GM21576 (cell line): ENCODE measurements around the gene ING5.
"Not testable (repeated sequence)": the region's sequence is repeated elsewhere in the genome, so short reads cannot be mapped to it uniquely, and the experiment has no call there.

Source experiments
- ATAC-seq: cut with Tn5 transposase; IDR thresholded peaks from one replicate; pipeline ENCODE4 v1.9.1; 2021; ENCODE audit warnings: mild to moderate bottlenecking, moderate library complexity; ENCODE audit not compliant: unreplicated experiment

ING5 gene

DNA sequence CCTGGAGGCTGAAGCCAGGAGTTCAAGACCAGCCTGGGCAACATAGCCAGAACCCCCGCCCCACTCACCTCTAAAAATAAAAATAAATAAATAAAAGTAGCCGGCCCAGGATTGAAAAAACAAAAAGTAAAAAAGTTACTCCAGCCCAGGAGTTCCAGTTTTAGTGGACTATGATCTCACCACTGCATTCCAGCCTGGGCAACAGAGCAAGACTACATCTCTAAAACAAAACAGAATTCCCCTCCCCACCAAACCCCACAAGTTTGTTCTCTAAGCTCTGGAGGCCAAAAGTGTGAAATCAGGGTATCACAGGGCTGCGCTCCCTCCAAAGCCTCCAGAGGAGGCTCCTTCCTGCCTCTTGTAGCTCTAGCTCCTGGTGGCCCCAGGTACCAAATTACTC, 34.3 kb downstream of the ING5 start:
- no peak for ATAC-seq

DNA sequence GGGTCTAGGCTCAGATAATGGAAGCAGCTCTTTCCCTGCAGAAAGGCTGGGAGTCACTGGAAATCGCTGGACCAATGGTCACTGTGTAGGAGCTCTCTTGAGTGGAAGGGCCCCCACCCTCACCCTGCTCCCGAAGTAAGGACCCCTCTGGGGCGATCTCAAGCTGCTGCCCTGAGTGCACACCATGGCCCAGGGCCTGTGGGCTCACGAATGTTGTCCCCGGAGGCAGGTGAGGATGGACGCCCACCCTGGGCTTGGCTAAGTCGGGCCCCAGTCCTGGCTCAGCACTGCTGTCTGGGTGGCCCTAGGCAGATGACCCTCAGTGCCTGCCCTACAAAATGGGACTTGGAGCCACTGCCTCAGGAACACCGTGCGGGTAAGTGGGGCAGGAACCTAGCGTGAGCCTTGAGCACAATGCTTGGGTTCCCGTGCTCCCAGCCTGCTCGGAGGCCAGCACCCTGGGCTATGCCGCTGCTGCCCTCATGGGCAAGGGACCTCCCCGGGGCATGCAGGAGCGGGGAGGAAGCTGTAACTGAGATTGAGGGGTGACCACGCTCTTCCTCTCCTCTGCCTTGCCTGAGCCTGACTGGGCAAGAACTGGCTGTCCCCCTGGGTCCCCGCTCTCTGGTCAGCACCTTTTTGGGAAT, 36.3 kb downstream of the ING5 start:
- ATAC-seq: no peak

DNA sequence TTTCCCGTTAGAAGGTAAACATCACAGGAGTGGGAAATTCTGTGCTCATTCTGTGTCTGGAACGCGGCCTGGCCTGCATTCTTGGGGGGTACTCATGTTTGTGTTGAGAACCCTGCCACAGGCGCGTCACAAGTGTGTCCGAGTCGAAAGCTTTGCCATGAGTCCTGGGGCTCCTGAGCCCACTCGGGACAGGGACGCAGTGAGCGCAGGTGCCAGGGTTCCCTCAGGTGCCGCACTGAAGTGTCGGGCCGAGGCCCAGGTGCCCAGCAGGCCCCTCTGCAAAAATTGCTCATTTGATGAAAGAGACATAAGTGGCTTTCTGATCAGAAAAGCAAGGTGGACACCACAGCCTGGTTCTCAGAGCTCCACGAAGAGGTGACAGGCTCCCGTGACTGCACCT, 37.3 kb downstream of the ING5 start:
- ATAC-seq: no peak

DNA sequence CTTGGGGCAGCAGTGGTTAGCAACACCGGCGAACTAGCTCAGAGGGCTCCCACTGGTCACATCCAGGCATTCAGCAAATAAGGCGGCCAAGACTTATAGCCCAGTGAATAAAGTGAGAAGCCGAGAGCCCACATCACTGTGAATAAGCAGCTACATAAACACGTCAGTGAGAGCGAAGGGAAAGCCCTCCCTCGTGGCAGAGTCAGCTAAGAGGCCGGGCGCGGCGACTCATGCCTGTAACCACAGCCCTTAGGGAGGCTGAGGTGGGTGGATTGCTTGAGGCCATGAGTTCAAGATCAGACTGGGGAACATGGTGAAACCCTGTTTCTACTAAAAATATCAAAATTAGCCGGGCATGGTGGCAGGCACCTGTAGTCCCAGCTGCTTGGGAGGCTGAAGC, 37.8 kb downstream of the ING5 start:
- ATAC-seq: no peak

DNA sequence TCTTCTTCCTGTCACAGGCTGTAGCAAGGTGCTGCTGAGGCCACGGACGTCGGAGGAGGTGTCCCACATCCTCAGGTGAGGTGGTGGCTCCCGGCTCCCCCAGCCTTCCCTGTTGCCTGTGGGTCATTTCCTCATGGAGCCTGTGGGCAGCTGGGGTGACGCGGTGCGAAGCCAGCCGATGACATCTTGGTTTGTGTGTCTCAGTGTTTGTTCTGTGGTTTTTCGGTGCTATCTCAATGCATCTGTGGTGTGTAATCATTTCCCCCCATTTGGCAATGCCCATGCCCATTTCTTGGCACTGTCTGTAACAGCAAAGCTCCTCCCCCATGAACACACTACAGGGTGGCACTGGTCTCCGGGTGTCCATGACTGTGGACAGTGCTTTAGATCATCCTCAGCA, 39.2 kb downstream of the ING5 start:
- no peak for ATAC-seq

DNA sequence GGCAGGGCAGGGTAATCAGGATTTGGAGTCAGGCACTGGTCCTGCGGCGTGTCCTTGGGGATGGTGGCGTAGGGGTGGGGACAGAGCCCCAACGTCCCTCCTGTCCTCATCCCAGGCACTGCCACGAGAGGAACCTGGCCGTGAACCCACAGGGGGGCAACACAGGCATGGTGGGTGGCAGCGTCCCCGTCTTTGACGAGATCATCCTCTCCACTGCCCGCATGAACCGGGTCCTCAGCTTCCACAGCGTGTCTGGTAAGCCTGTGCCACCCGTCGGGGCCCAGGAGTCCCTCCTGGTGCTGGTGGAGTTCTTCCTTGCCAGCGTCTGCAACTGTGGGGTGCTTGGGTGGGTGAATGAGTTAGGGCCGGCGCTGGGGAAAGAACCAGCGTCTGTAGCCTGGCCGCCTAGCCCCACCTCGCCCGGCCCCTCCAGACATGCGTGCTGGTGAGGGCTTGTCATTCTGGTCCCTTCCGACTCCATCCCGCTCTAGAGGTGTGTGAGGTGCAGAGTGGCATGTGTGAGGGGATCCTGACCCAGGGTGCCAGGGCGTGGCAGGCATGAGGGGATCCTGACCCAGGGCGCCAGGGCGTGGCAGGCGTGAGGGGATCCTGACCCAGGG, 40.6 kb downstream of the ING5 start:
- no peak for ATAC-seq

DNA sequence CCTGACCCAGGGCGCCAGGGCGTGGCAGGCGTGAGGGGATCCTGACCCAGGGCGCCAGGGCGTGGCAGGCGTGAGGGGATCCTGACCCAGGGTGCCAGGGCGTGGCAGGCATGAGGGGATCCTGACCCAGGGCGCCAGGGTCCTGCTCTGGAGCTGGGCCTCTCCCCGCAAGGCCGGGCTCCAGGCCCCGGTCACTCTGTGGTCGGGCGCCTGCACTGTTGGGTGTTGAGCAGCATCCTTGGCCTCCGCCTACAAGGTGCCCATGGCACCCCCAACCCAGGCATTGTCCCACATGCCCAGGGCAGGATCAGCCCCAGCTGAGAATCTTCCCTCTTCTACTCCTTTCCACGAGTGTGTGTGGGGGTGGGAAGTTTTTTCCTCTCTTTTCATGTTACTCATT, 41.2 kb downstream of the ING5 start:
- not testable (repeated sequence) for ATAC-seq

DNA sequence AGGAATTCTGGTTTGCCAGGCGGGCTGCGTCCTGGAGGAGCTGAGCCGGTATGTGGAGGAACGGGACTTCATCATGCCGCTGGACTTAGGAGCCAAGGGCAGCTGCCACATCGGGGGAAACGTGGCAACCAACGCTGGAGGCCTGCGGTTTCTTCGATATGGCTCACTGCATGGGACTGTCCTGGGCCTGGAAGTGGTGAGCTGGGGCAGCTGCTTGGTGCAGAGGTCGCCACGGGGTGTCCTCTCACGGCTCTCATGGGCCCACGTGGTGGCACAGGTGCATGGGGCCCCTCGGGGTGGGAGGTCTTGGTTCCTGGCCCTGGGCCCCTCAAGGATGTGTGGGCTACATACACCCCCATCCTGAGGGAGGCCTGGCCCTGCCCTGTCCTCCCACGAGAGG, 41.8 kb downstream of the ING5 start:
- ATAC-seq: no peak

DNA sequence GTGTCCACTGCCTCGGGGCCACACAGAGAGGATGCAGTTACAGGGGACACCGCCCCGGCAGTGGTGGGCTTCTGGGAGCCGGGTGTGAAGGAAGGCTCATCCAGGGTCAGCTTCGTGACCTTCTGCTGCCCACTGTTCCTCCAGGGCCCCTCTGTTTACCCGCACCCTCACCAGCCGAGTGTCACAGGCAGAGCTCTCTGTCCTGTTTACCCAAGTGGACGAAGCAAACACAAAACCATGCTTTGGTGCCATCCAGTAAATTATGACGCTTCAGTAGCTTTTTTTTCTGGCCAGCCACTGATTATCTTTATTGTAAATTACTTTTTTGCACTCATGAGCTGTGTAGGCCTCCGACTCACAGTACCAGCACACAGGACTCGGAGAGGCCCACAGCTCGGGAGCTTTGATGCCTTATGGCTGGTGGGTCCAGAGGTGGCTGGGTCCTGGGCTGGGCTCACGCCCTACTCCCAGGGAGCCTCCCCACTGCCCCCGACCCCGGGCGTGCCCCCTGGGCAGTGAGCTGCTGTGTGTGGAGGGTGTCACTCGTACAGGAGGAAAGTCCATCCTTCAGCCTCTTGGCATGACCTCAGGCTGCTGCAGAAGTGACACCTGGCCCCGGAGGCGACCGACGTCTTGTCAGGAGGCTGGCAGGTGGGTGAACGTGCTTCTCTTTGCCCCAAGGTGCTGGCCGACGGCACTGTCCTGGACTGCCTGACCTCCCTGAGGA, 42.4 kb downstream of the ING5 start:
- ATAC-seq: no peak

DNA sequence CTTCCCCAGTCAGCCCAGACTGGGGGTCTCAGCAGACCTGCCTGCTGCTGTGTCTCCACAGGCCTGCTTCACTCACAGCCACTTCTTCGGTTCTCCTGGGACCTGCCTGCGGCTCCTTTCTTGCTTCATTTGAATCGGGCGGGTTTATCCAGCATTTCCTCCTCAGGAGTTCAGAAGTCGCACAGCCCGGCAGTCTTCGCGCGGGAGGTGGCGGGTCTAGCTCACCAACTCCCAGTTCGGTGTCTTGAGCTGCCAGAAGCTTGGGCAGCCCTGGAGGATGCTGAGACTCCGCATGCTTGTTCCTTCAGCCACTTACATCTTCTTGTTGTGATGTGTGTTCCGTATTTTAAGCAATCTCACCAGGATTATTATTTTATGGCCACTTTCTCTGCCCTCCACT, 43.4 kb downstream of the ING5 start:
- ATAC-seq: no peak

DNA sequence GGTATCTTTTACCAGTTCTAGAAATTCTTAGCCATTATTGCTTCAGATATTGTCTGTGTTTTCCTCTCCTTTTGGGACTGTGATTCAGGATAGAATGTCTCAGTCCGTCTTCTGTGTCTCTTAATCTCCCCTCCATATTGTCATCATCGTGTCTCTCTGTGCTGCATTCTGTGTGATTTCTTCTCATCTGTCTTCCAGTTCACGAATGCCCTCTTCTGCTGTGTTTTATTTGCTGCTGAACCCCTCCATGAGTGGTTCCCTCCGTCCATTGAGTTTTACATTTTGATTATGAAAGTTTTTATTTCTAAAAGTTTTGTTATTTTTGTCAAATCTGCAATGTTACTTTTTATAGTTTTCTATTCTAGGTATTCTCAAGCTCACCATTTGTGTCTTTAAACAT, 44.2 kb downstream of the ING5 start:
- no peak for ATAC-seq

DNA sequence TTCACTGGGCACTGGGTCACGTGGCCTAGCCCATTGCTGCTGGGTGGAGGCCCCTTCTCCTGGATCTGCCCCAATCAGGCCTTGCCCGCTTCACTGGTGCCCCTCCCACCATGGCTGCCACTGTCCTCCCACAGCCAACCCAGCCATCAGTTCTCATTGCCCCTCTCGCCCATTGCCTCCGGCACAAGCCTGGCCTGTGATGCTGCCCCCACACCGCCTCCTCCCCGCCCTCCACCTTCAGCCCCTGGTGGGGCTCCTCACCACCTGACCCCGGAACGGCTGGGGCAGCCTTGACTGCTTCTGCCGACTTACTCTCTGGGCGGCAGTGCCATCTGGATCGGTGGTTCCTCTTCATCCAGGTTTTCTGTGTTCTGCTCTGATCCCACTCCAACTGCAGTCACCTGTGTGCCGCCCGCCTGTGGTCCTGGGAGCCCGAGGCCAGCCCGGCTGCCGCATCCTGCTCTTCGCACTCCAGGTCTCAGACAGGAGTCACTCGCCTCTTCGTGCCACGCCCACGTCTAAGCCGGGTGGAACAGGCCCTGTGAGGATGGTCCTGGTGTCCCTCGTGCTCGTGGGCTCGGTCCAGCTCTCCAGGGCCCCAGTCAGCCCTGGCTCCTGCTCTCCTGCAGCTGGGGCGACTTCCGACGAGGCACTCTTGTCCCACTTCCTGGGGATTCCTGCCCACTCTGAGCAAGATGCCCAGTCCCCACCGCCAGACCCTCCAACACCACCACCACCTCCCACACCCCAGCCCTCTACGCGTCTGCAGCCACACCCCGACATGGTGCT, 46.8 kb downstream of the ING5 start:
- ATAC-seq: no peak

DNA sequence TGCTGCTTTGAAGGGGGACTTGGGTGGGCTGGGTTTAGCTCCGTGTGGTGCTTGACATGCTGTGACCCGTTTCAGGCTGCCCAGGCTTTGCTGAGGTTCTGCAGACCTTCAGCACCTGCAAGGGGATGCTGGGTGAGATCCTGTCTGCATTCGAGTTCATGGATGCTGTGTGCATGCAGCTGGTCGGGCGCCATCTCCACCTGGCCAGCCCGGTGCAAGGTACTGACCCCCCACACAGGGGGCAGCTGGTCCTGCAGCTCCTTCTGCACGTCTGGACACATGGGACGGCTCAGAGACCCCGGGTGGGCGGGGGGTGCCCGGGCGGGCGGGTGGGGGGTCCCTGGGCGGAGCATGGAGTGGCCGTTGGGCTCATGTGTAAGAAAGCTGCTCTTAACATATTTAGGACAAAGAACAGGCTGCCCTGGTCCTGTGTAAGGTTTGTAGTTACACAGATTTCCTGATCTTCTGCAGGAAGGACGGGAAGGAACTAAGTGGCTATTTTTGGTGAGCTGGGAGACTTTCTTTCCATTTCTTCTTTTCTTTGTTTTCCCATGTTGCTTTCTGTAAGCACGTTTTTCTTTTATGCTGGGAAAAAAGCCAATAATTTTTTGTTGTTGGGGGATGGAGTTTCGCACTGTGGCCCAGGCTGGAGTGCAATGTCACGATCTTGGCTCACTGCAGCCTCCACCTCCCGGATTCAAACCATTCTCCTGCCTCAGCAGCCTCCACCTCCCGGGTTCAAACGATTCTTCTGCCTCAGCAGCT, 48.4 kb downstream of the ING5 start:
- no peak for ATAC-seq

DNA sequence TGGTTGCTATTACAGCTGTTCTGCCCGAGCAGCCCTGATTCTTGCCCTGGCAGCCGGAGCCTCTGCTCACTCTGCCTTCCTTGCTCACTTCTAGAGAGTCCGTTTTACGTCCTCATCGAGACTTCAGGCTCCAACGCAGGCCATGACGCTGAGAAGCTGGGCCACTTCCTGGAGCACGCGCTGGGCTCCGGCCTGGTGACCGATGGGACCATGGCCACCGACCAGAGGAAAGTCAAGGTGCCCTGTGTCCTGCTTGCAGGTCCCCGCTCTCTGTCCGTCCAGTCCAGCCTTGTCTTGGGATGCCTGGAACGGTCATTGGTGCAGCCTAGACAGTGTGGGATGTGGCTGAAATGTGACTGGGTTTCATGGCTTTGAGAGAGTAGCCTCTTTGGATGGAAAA, 49.3 kb downstream of the ING5 start:
- ATAC-seq: no peak

DNA sequence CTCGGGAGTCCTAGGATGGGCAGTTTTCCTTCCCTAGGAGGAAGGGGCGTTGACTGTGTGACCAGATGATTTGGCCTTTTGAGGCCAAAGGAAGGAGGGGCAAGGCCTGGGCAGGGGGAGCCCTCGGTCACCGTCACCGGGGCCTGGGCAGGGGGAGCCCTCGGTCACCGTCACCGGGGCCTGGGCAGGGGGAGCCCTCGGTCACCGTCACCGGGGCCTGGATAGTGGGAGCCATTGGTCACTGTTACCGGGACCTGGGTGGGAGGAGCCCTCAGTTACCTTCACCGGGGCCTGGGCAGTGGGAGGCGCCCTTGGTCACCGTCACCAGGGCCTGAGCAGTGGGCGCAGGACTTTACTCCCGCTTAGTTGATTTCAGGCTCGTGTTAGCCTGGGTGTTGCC, 49.9 kb downstream of the ING5 start:
- no peak for ATAC-seq

DNA sequence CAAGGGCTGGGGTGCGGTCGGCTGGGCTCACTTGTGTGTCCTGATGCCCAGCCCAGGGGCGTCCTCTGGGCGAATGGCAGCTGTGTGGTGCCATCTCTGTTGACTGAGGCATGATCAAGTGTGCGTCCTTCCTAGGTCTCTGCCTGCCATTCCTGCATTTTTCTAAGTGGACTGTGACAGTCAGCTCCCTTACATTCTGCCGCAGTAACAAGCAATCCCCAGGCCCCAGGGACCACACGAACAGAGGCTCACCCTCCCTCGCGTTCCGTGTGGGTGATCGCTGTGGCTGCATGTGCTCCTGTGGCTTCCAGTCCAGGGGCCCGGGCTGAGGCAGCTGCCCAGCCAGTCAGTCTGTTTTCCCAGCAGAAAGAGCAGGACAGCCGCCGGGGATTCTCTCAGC, 50.4 kb downstream of the ING5 start:
- ATAC-seq: no peak

DNA sequence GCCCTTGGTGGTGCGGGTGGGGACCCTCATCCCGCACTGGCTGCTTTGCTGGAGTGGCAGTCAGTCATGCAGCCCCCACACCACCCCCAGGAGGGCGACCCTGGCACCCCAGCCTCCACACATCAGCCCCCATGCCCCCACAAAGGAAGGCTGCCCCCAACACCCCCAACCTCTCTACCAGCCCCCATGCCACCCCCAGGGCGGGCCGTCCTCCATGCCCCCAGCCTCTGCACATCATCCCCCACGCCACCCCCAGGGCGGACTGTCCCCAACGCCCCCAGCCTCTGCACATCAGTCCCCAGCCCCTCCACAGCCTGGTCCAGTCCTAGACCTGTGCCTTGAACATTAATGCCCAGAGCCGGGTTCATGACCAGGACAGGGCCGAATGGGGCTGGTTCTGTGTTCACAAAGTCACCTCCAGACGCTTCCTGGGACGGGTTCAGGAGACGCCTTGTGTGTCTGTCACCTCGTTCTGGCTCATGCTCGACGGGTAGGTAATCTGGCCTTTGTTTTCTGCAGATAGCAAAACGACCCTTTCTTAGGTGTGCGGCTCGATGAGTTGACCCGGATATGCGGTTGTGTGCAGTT, 50.9 kb downstream of the ING5 start:
- no peak for ATAC-seq

DNA sequence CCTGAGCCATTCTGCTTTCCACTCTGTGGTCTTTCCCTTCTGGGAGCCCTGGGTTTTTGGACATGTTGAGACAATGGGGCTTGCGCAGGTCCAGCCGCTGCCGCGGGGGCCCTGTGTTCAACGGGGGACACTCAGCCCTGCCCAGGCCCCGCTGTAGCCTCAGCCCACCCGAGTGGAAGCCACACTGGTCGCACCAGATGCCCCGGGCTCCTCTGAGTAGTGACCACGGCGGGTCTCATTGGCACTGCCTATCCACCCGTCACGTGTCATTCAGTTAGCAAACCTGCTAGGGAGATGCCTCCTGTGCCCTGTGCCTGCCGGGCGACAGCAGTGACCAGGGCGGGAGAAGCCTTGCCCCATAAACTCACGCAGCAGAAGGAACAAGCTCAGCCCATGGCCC, 51.7 kb downstream of the ING5 start:
- no peak for ATAC-seq

DNA sequence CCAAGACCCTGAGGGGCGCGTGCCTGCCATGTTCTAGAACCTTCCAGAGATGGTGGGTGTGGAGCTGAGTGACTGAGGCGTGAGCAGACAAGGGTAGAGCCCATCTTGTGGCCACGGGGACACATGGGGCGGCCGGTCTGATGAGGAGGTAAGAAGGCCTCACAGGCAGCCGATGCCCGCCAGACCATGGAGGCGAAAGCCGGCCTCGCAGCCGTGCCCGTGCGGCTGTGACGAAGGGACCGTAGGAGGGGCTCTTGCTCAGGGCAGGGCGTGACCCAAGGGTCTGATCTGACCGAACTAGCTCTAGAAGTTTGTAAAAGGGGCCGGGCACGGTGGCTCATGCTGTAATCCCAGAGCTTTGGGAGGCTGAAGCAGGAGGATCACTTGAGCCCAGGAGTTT, 52.2 kb downstream of the ING5 start:
- no peak for ATAC-seq

DNA sequence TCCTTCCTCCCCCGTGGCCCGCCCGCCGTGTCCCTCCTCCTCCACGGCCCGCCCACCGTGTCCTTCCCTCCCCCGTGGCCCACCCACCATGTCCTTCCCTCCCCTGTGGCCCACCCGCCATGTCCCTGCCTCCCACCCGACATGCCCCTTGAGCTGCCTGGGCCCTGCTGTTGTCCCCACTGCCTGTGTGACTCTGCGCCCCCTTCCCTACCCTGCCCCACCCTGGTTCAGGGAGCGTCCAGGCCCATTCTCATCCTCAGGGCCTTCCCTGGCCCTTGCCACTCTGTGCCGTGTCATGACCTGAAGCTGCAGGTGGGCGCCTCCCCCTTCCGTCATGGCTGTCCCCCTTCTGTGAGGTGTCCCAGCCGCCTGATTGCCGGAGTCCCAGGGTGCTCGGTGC, 53.3 kb downstream of the ING5 start:
- no peak for ATAC-seq

DNA sequence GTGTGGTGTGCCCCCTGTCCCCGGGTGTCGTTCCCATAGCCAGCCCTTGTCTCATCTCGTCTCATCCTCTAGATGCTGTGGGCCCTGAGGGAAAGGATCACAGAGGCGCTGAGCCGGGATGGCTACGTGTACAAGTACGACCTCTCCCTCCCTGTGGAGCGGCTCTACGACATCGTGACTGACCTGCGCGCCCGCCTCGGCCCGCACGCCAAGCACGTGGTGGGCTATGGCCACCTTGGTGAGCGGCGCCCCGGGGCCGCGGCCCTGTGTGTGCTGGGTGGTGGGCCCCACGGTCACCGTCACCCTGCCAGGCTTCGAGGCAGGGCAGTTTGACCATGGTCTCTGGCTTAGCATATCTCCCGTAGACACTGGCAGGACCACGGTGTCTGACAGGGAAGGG, 53.9 kb downstream of the ING5 start:
- ATAC-seq: no peak
